HL-60 (cell line): ENCODE data around the gene RAB3A.

ENCODE experiments used
- DNase-seq, 2 experiments: peaks; one replicate each; pipeline ENCODE4 v3.0.0-alpha.2; 2010 to 2020; ENCODE audit warnings: low read depth in 1 of 2, low spot score in 1 of 2
- H3K27ac ChIP-seq: fragments of 250-450 bp; sonication (Bioruptor Pico); replicated peaks from 2 replicates; pipeline ENCODE4 v1.5.1; 2020; ENCODE audit warnings: mild to moderate bottlenecking, moderate library complexity
- H3K27me3 ChIP-seq: fragments of 250-450 bp; sonication (Bioruptor Pico); 2 replicates; pipeline ENCODE4 v1.5.1; 2021; ENCODE audit warnings: mild to moderate bottlenecking, moderate library complexity; ENCODE audit not compliant: insufficient read depth, poor library complexity, severe bottlenecking
- H3K4me3 ChIP-seq: replicated peaks from 2 replicates; pipeline ENCODE4 v1.5.1; 2011; ENCODE audit warnings: mild to moderate bottlenecking, control low read depth, low read length; ENCODE audit not compliant: insufficient read depth
- GABPA ChIP-seq: IDR thresholded peaks from 2 replicates; pipeline ENCODE4 v1.6.1; 2012; ENCODE audit warnings: low read depth
- POLR2AphosphoS5 ChIP-seq: IDR thresholded peaks from 2 replicates; pipeline ENCODE4 v1.6.1; 2012; ENCODE audit warnings: low read depth
- SPI1 ChIP-seq: IDR thresholded peaks from 2 replicates; pipeline ENCODE4 v1.6.1; 2012; ENCODE audit warnings: low read depth, mild to moderate bottlenecking, borderline replicate concordance
- TF ChIP-seq, protein P1 (sequence below): IDR thresholded peaks from 2 replicates; pipeline ENCODE4 v1.6.1; 2012; ENCODE audit warnings: low read depth; ENCODE audit not compliant: insufficient replicate concordance
- TF ChIP-seq, protein P2 (sequence below): IDR thresholded peaks from one replicate; pipeline ENCODE4 v1.5.1; 2011; ENCODE audit warnings: low read length, control low read depth, inconsistent platforms; ENCODE audit not compliant: insufficient read depth

Gene RAB3A

DNA sequence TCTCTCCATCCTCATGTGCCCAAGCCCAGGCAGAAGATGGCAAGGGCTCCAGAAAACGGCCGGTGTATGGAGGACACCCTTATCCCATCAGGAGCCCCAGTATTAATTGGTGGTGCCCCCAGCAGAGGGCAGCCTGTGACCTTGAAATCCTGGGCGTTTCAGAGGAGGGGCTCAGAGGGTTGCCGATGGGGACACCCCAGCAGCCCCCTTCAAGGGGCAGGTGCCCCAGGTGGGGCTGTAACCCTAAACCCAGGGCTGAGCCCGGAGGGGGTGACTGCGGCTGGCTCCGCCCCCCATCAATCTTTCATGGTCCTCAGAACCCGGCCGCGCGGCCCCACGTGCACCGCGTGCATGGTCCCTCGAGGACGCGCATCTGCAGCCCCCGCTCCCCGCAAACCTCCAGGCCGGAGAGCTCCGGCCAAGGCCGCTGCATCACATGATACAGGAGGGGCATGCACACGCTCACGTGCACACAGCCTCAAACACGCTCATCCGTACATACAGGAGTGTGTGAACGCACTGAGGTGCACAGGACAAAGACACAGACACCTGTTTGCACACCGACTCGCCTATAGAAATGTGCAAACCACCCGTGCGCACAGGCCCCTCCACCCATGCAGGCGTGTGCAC lies 949 bp downstream of the RAB3A start:
- TF ChIP-seq POLR2AphosphoS5 (no peak; the same call in 1 of the 2 replicates), GABPA (no peak), SPI1 (no peak)
- TF ChIP-seq, protein P1, sequence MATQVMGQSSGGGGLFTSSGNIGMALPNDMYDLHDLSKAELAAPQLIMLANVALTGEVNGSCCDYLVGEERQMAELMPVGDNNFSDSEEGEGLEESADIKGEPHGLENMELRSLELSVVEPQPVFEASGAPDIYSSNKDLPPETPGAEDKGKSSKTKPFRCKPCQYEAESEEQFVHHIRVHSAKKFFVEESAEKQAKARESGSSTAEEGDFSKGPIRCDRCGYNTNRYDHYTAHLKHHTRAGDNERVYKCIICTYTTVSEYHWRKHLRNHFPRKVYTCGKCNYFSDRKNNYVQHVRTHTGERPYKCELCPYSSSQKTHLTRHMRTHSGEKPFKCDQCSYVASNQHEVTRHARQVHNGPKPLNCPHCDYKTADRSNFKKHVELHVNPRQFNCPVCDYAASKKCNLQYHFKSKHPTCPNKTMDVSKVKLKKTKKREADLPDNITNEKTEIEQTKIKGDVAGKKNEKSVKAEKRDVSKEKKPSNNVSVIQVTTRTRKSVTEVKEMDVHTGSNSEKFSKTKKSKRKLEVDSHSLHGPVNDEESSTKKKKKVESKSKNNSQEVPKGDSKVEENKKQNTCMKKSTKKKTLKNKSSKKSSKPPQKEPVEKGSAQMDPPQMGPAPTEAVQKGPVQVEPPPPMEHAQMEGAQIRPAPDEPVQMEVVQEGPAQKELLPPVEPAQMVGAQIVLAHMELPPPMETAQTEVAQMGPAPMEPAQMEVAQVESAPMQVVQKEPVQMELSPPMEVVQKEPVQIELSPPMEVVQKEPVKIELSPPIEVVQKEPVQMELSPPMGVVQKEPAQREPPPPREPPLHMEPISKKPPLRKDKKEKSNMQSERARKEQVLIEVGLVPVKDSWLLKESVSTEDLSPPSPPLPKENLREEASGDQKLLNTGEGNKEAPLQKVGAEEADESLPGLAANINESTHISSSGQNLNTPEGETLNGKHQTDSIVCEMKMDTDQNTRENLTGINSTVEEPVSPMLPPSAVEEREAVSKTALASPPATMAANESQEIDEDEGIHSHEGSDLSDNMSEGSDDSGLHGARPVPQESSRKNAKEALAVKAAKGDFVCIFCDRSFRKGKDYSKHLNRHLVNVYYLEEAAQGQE = no peak
- TF ChIP-seq, protein P2, sequence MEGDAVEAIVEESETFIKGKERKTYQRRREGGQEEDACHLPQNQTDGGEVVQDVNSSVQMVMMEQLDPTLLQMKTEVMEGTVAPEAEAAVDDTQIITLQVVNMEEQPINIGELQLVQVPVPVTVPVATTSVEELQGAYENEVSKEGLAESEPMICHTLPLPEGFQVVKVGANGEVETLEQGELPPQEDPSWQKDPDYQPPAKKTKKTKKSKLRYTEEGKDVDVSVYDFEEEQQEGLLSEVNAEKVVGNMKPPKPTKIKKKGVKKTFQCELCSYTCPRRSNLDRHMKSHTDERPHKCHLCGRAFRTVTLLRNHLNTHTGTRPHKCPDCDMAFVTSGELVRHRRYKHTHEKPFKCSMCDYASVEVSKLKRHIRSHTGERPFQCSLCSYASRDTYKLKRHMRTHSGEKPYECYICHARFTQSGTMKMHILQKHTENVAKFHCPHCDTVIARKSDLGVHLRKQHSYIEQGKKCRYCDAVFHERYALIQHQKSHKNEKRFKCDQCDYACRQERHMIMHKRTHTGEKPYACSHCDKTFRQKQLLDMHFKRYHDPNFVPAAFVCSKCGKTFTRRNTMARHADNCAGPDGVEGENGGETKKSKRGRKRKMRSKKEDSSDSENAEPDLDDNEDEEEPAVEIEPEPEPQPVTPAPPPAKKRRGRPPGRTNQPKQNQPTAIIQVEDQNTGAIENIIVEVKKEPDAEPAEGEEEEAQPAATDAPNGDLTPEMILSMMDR = no peak
- peak; percentile 21 to 62 for DNase-seq
- Histone ChIP-seq H3K27ac (peak overlapping the region; percentile 39; the same call in 1 of the 2 replicates), H3K4me3 (peak overlapping the region; percentile 96), H3K27me3 (no peaks in the 10 kb centered on the region)

DNA sequence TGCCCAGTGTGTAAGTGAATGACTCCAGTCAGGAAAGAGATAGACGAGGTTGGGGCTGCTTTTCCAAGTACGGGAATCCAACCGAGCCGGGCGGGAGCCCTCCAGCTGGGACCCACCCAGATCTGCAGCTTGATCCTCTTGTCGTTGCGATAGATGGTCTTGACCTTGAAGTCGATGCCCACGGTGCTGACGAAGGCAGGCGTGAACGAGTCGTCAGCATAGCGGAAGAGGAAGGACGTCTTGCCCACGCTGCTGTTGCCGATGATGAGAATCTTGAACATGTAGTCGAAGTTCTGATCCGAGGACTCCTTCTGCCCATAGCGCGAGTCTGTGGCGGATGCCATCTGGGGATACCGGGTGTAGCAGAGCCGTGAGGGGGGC lies 1.5 kb downstream of the RAB3A start:
- H3K4me3 ChIP-seq = peak overlapping the region; percentile 96
- no peaks in the 10 kb centered on the region for H3K27me3 ChIP-seq
- DNase-seq = no peak
- TF ChIP-seq SPI1 (no peak), GABPA (no peak), POLR2AphosphoS5 (no peak)
- TF ChIP-seq, protein P2 = no peak
- TF ChIP-seq, protein P1 = no peak
- H3K27ac ChIP-seq = no peak overlapping the region

DNA sequence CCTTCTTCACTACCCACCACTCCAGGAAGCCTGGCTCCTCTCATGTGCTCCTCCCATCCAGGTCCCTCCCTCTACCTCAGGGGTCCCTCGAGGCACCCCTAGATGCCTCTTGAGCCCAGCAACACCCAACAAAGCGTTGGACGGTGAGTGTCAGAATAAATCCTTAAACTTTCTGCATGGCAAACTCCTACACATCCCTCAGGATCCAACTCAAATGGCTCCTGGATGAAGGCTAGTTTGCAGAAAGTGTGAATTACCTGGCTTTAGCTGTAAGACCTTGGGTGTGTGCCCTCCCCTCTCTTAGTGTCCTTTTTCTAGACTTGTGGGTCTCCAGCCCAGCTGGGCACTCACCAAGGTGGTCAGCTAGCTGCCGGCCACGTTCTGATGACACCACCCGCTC lies 5.5 kb downstream of the RAB3A start:
- DNase-seq = no peak
- Histone ChIP-seq H3K4me3 (no peak overlapping the region), H3K27me3 (no peaks in the 10 kb centered on the region), H3K27ac (no peak overlapping the region)
- TF ChIP-seq, protein P1 = no peak
- TF ChIP-seq, protein P2 = no peak
- TF ChIP-seq SPI1 (no peak), GABPA (no peak), POLR2AphosphoS5 (no peak)
